ENCODE measurements around the gene COL28A1.

The COL28A1 gene

DNA sequence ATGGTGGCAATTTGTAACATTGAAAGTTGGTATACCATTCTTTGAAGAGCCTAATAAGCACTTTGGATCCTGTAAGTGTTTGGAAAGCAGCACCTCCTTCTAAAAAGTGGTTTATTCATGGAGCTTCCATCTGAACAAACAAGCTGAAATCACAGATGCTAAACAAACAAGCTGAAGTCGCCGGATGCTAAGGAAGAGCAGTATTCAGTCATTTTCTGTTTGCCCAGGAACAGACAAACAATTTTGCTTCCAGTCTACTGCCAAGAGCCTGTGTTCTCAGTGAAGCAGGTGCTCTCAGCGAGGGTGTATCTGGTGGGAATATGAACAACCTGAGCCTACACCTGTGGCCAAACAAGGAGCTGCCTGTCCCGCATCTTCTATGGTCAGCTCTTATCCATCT lies 6.3 kb downstream of the COL28A1 start:
- H4K91ac ChIP-seq (ENCODE audit: low read depth, low read length), result no peak overlapping the region
- no peak overlapping the region for H2BK5ac ChIP-seq (ENCODE audit: low read depth, low read length, poor library complexity)
- H3K27me3 ChIP-seq (ENCODE audit: insufficient read depth, low read length), result no peaks in the 10 kb centered on the region
- H2AK5ac ChIP-seq (ENCODE audit: low read length), result no peak overlapping the region
- H3K9ac ChIP-seq (ENCODE audit: low read length), result no peak overlapping the region
- no peaks in the 10 kb centered on the region for H3K36me3 ChIP-seq (ENCODE audit: control insufficient read depth in 1 of 2, insufficient read depth in 2 of 2, low read length in 2 of 2)
- no peak for DNase-seq
- no peak overlapping the region for H3K14ac ChIP-seq (ENCODE audit: low read length)
- H3K9me3 ChIP-seq (ENCODE audit: insufficient read depth, low read depth, low read length), result no peaks in the 10 kb centered on the region
- no peak overlapping the region for H2AFZ ChIP-seq (ENCODE audit: insufficient read depth, low read length, poor library complexity)
- no peaks in the 10 kb centered on the region for H3K79me1 ChIP-seq (ENCODE audit: low read length)
- H3K18ac ChIP-seq (ENCODE audit: low read length), result no peak overlapping the region
- H3K4me1 ChIP-seq (ENCODE audit: control insufficient read depth in 1 of 2, insufficient read depth in 2 of 2, low read length in 2 of 2), result no peaks in the 10 kb centered on the region
- no peak overlapping the region for H3K27ac ChIP-seq (ENCODE audit: low read depth, low read length)
- H2BK120ac ChIP-seq (ENCODE audit: insufficient read depth, low read length, poor library complexity), result no peak overlapping the region
- H3K4ac ChIP-seq (ENCODE audit: low read depth, low read length), result no peak overlapping the region
- H4K8ac ChIP-seq (ENCODE audit: low read depth, low read length), result no peak overlapping the region
- H3K79me2 ChIP-seq (ENCODE audit: control insufficient read depth, insufficient read depth, low read length, poor library complexity), result no peaks in the 10 kb centered on the region
- no peak overlapping the region for H3K4me3 ChIP-seq (ENCODE audit: low read depth, low read length)
- no peak overlapping the region for H3K4me2 ChIP-seq (ENCODE audit: low read length)
- WGBS (ENCODE audit: extremely low coverage, insufficient coverage, insufficient read length), result no CpG with 5 or more reads among the region's 4 CpGs
- no peak overlapping the region for H3K23ac ChIP-seq (ENCODE audit: low read length)
- no peak overlapping the region for H4K12ac ChIP-seq (ENCODE audit: low read depth, low read length)
- H2BK12ac ChIP-seq (ENCODE audit: low read length), result no peak overlapping the region

- Histone ChIP-seq H2BK12ac (ENCODE audit: low read length) (no peak overlapping the region), H4K8ac (ENCODE audit: low read depth, low read length) (no peak overlapping the region), H3K4me3 (ENCODE audit: low read depth, low read length) (no peak overlapping the region), H3K79me1 (ENCODE audit: low read length) (no peaks in the 10 kb centered on the region), H3K36me3 (ENCODE audit: control insufficient read depth in 1 of 2, insufficient read depth in 2 of 2, low read length in 2 of 2) (no peaks in the 10 kb centered on the region), H3K18ac (ENCODE audit: low read length) (no peak overlapping the region), H3K23ac (ENCODE audit: low read length) (no peak overlapping the region), H3K9me3 (ENCODE audit: insufficient read depth, low read depth, low read length) (no peaks in the 10 kb centered on the region), H3K4me2 (ENCODE audit: low read length) (no peak overlapping the region), H2BK5ac (ENCODE audit: low read depth, low read length, poor library complexity) (no peak overlapping the region), H3K27ac (ENCODE audit: low read depth, low read length) (no peak overlapping the region), H3K79me2 (ENCODE audit: control insufficient read depth, insufficient read depth, low read length, poor library complexity) (no peaks in the 10 kb centered on the region), H2AK5ac (ENCODE audit: low read length) (no peak overlapping the region), H4K12ac (ENCODE audit: low read depth, low read length) (no peak overlapping the region), H3K4me1 (ENCODE audit: control insufficient read depth in 1 of 2, insufficient read depth in 2 of 2, low read length in 2 of 2) (no peaks in the 10 kb centered on the region), H2AFZ (ENCODE audit: insufficient read depth, low read length, poor library complexity) (no peak overlapping the region), H2BK120ac (ENCODE audit: insufficient read depth, low read length, poor library complexity) (no peak overlapping the region), H3K27me3 (ENCODE audit: insufficient read depth, low read length) (no peaks in the 10 kb centered on the region), H4K91ac (ENCODE audit: low read depth, low read length) (no peak overlapping the region), H3K9ac (ENCODE audit: low read length) (no peak overlapping the region), H3K14ac (ENCODE audit: low read length) (no peak overlapping the region), H3K4ac (ENCODE audit: low read depth, low read length) (no peak overlapping the region)
- no peak for DNase-seq
- WGBS (ENCODE audit: extremely low coverage, insufficient coverage, insufficient read length), result no CpG with 5 or more reads among the region's 3 CpGs
Observed at GRCh38 chr7:7527047-7527446, 8.6 kb downstream of the COL28A1 start.

DNA sequence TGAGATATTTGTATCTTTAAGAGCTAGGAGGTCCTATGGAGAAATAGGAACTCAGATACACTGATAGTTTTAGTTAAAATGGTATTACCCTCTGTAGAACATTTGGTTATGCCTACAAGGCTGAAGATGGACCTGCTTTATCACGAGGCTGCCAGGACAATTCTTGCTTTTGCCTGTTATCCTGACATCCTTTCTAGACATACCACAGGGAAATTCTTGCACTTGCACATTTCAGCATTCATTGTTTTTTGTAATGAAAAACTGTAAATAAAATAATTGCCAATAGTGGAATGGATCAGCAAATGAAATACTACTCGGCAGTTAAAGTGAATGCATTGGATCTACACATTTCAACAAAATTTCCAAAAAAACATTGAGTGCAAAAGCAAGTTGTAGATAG lies 9.7 kb downstream of the COL28A1 start:
- Histone ChIP-seq H3K14ac (ENCODE audit: low read length) (no peak overlapping the region), H3K4me1 (ENCODE audit: control insufficient read depth in 1 of 2, insufficient read depth in 2 of 2, low read length in 2 of 2) (no peaks in the 10 kb centered on the region), H3K79me2 (ENCODE audit: control insufficient read depth, insufficient read depth, low read length, poor library complexity) (no peaks in the 10 kb centered on the region), H2AK5ac (ENCODE audit: low read length) (no peak overlapping the region), H3K4me2 (ENCODE audit: low read length) (no peak overlapping the region), H2AFZ (ENCODE audit: insufficient read depth, low read length, poor library complexity) (no peak overlapping the region), H3K18ac (ENCODE audit: low read length) (no peak overlapping the region), H3K27ac (ENCODE audit: low read depth, low read length) (no peak overlapping the region), H3K4me3 (ENCODE audit: low read depth, low read length) (no peak overlapping the region), H2BK12ac (ENCODE audit: low read length) (no peak overlapping the region), H4K91ac (ENCODE audit: low read depth, low read length) (no peak overlapping the region), H4K12ac (ENCODE audit: low read depth, low read length) (no peak overlapping the region), H4K8ac (ENCODE audit: low read depth, low read length) (no peak overlapping the region), H3K9ac (ENCODE audit: low read length) (no peak overlapping the region), H3K36me3 (ENCODE audit: control insufficient read depth in 1 of 2, insufficient read depth in 2 of 2, low read length in 2 of 2) (no peaks in the 10 kb centered on the region), H2BK120ac (ENCODE audit: insufficient read depth, low read length, poor library complexity) (no peak overlapping the region), H3K9me3 (ENCODE audit: insufficient read depth, low read depth, low read length) (no peaks in the 10 kb centered on the region), H3K79me1 (ENCODE audit: low read length) (no peaks in the 10 kb centered on the region), H3K23ac (ENCODE audit: low read length) (no peak overlapping the region), H3K4ac (ENCODE audit: low read depth, low read length) (no peak overlapping the region), H2BK5ac (ENCODE audit: low read depth, low read length, poor library complexity) (no peak overlapping the region), H3K27me3 (ENCODE audit: insufficient read depth, low read length) (no peaks in the 10 kb centered on the region)
- DNase-seq, result no peak
- WGBS (ENCODE audit: extremely low coverage, insufficient coverage, insufficient read length), result no CpG with 5 or more reads among the region's 2 CpGs

- WGBS (ENCODE audit: extremely low coverage, insufficient coverage, insufficient read length), result no CpG with 5 or more reads among the region's 3 CpGs
- no peak overlapping the region for H4K12ac ChIP-seq (ENCODE audit: low read depth, low read length)
Observed at GRCh38 chr7:7524121-7524520, 11.6 kb downstream of the COL28A1 start.

More at GRCh38 chr7:7524121-7524520, 11.6 kb downstream of the COL28A1 start:
- Histone ChIP-seq H3K4me2 (ENCODE audit: low read length) (no peak overlapping the region), H3K79me1 (ENCODE audit: low read length) (no peaks in the 10 kb centered on the region), H3K4me3 (ENCODE audit: low read depth, low read length) (no peak overlapping the region), H3K36me3 (ENCODE audit: control insufficient read depth in 1 of 2, insufficient read depth in 2 of 2, low read length in 2 of 2) (no peaks in the 10 kb centered on the region), H2BK12ac (ENCODE audit: low read length) (no peak overlapping the region), H3K4me1 (ENCODE audit: control insufficient read depth in 1 of 2, insufficient read depth in 2 of 2, low read length in 2 of 2) (no peaks in the 10 kb centered on the region), H3K27ac (ENCODE audit: low read depth, low read length) (no peak overlapping the region), H3K4ac (ENCODE audit: low read depth, low read length) (no peak overlapping the region), H3K14ac (ENCODE audit: low read length) (no peak overlapping the region), H2AK5ac (ENCODE audit: low read length) (no peak overlapping the region), H2BK5ac (ENCODE audit: low read depth, low read length, poor library complexity) (no peak overlapping the region), H4K91ac (ENCODE audit: low read depth, low read length) (no peak overlapping the region), H2AFZ (ENCODE audit: insufficient read depth, low read length, poor library complexity) (no peak overlapping the region), H3K79me2 (ENCODE audit: control insufficient read depth, insufficient read depth, low read length, poor library complexity) (no peaks in the 10 kb centered on the region), H3K23ac (ENCODE audit: low read length) (no peak overlapping the region), H3K27me3 (ENCODE audit: insufficient read depth, low read length) (no peaks in the 10 kb centered on the region), H4K8ac (ENCODE audit: low read depth, low read length) (no peak overlapping the region), H3K9ac (ENCODE audit: low read length) (no peak overlapping the region), H3K18ac (ENCODE audit: low read length) (no peak overlapping the region), H3K9me3 (ENCODE audit: insufficient read depth, low read depth, low read length) (no peaks in the 10 kb centered on the region), H2BK120ac (ENCODE audit: insufficient read depth, low read length, poor library complexity) (no peak overlapping the region)
- DNase-seq, result no peak

Data from trophoblast cell (in vitro differentiated cells and primary cell).